Activated CD8-positive, alpha-beta T cell treated with anti-CD3 and anti-CD28 coated beads for 36 hours (primary cell): Measurements from ENCODE around the gene UBE4B. TPM values are rescaled to one million over a fixed set of nuclear protein-coding genes. Genes with fewer than 3 reads are reported as not detected.
"Not testable (repeated sequence)": the region's sequence is repeated elsewhere in the genome, so short reads cannot be mapped to it uniquely, and the experiment has no call there.

Experiments
- ATAC-seq: fragments of 200-7000 bp; cut with Tn5 transposase; one replicate; pipeline ENCODE4 v1.10.0; 2021; ENCODE audit warnings: mild to moderate bottlenecking, moderate library complexity
- CTCF ChIA-PET: fragments of 350-600 bp; sonication (Branson Sonifier 250); formaldehyde crosslinking; loops from one replicate; lab custom pipeline; 2021; ENCODE audit warnings: antibody characterized with exemption; lab: Charles Lee
- POLR2A ChIA-PET: fragments of 350-600 bp; sonication (Branson Sonifier 250); formaldehyde crosslinking; loops from one replicate; lab custom pipeline; 2021; ENCODE audit warnings: antibody characterized with exemption; lab: Charles Lee
- DNase-seq: peaks from one replicate; pipeline ENCODE4 v3.0.0-alpha.2; 2020
- H3K27ac Mint-ChIP-seq: one replicate; pipeline ENCODE4 v1.8.0; 2021; ENCODE audit warnings: mild to moderate bottlenecking, mixed read lengths
- H3K27me3 Mint-ChIP-seq: one replicate; pipeline ENCODE4 v1.8.0; 2021; ENCODE audit warnings: mixed read lengths
- H3K36me3 Mint-ChIP-seq: one replicate; pipeline ENCODE4 v1.8.0; 2021; ENCODE audit warnings: low read depth, mixed read lengths
- H3K4me1 Mint-ChIP-seq: one replicate; pipeline ENCODE4 v1.8.0; 2021; ENCODE audit warnings: low read depth, mixed read lengths
- H3K4me3 Mint-ChIP-seq: one replicate; pipeline ENCODE4 v1.8.0; 2021; ENCODE audit warnings: mild to moderate bottlenecking, moderate library complexity, mixed read lengths
- H3K9me3 Mint-ChIP-seq: one replicate; pipeline ENCODE4 v1.8.0; 2021; ENCODE audit warnings: mixed read lengths
- intact Hi-C: fragments of 100-400 bp; cut with micrococcal nuclease; formaldehyde crosslinking; loops from one replicate; pipeline ENCODE4 v1.10.0; 2022
- total RNA-seq, 2 experiments: library from RNA; stranded (reverse); gene quantifications; one replicate each; pipeline ENCODE4 v1.2.3, GENCODE V29; 2021
- TF ChIP-seq, protein P1 (sequence below): fragments of 200-600 bp; IDR thresholded peaks from one replicate; pipeline ENCODE4 v1.8.0; 2022; ENCODE audit warnings: antibody characterized with exemption, mild to moderate bottlenecking

Gene UBE4B
- total RNA-seq, 2 experiments from 2014 or later: 21.0 to 26.2 TPM

DNA sequence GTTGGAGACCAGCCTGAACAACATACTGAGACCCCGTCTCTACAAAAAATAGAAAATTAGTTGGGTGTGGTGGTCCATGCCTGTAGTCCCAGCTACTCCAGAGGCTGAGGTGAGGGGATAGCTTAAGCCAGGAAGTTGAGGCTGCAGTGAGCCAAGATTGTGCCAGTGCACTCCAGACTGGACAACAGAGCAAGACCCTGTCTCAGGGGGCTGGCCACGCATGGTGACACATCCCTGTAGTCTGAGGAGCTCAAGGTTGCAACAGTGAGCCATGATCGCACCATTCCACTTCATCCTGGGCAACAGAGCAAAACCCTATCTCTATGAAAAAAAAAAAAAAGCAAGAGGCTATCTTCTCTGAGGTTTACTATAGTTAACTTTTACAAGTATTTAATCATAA is 12.7 kb upstream of the UBE4B start:
- Mint-ChIP-seq H3K9me3 (no peaks in the 10 kb centered on the region), H3K27me3 (no peaks in the 10 kb centered on the region), H3K27ac (no peak overlapping the region), H3K4me1 (peaks cover 5% of the 10 kb centered on the region), H3K4me3 (no peak overlapping the region), H3K36me3 (no peaks in the 10 kb centered on the region)
- POLR2A ChIA-PET: interaction anchor here (0.7 kb wide), 1 partner anchor 111 kb away, joined by 4 read pairs; no protein-coding TSS in a partner anchor
- DNase-seq (no peak), ATAC-seq (no peak)
- CTCF ChIA-PET: no interaction called here
- intact Hi-C loops: no loop called here
- TF ChIP-seq, protein P1, sequence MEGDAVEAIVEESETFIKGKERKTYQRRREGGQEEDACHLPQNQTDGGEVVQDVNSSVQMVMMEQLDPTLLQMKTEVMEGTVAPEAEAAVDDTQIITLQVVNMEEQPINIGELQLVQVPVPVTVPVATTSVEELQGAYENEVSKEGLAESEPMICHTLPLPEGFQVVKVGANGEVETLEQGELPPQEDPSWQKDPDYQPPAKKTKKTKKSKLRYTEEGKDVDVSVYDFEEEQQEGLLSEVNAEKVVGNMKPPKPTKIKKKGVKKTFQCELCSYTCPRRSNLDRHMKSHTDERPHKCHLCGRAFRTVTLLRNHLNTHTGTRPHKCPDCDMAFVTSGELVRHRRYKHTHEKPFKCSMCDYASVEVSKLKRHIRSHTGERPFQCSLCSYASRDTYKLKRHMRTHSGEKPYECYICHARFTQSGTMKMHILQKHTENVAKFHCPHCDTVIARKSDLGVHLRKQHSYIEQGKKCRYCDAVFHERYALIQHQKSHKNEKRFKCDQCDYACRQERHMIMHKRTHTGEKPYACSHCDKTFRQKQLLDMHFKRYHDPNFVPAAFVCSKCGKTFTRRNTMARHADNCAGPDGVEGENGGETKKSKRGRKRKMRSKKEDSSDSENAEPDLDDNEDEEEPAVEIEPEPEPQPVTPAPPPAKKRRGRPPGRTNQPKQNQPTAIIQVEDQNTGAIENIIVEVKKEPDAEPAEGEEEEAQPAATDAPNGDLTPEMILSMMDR: no peak

DNA sequence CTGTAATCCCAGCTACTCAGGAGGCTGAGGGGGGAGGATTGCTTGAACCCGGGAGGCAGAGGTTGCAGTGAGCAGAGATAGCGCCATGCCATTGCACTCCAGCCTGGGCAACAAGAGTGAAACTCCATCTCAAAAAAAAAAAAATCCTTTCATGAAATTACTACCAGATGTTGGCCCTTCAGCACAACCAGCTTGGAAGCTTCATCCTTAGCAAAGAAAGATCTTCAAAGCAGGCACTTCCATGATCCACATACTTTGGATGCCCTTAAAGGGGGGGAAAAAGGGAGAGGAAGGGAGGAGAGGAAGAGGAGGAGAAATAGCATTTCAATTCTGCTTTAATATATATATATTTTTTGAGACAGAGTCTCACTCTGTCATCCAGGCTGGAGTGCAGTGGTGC is 12.1 kb upstream of the UBE4B start:
- H3K36me3 Mint-ChIP-seq, H3K27me3 Mint-ChIP-seq, DNase-seq, H3K27ac Mint-ChIP-seq, ATAC-seq, H3K4me1 Mint-ChIP-seq, CTCF ChIA-PET, intact Hi-C loops, H3K9me3 Mint-ChIP-seq, H3K4me3 Mint-ChIP-seq: not testable (repeated sequence)
- POLR2A ChIA-PET: interaction anchor here (0.7 kb wide), 1 partner anchor 110 kb away, joined by 4 read pairs; no protein-coding TSS in a partner anchor

DNA sequence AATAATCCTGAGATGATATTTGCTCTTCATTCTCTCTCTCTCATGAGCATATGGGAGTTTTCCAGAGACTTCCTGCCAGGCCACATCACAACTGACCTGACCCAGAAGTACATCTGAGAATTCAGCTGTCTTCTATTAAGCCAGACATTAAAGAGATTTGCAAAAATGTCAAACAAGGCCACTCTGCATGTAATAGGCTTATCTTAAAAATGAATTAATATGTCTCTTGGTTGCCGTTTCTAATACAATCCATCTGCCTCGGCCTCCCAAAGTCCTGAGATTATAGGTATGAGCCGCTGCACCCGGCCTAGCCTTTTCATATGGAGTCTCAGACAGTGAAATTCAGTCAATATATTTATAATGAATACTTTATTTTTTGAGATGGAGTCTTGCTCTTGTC is 10.8 kb upstream of the UBE4B start:
- H3K27me3 Mint-ChIP-seq, DNase-seq, H3K4me1 Mint-ChIP-seq, H3K4me3 Mint-ChIP-seq, H3K9me3 Mint-ChIP-seq, ATAC-seq, H3K36me3 Mint-ChIP-seq, H3K27ac Mint-ChIP-seq, CTCF ChIA-PET, intact Hi-C loops: not testable (repeated sequence)
- POLR2A ChIA-PET: interaction anchor here (0.6 kb wide), 1 partner anchor 72 kb away, joined by 3 read pairs; no protein-coding TSS in a partner anchor

DNA sequence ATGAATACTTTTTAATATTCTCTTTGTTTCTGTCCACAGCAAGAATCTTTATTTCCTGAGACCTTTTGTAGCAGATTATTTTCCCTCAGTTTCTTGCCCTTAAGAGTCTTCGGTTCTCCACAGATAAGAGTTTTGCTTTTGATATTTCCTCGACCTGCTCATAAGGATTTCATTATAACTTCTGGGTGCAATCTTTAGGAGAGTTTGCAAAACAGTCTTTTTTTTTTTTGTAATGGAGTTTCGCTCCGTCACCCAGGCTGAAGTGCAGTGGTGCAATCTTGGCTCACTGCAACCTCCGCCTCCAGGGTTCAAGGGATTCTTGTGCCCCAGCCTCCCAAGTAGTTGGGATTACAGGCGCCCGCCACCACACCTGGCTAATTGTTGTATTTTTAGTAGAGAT is 10.1 kb upstream of the UBE4B start:
- POLR2A ChIA-PET: no interaction called here
- intact Hi-C loops: no loop called here

DNA sequence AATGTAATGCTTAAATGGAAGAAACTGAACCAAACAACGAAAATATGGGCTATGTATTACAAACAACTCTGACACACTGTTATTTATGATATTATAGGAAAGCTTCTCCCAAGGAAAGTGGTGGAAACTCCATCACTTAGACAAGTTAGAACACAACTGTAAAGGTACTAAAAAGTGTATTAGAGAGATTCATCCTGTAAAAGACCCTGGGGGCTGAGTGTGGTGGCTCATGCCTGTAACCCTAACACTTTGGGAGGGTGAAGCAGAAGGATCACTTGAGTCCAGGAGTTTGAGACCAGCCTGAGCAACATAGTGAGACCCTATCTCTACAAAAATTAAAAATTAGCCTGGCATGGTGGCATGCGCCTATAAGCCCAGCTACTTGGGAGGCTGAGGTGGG is 7.4 kb upstream of the UBE4B start:
- Mint-ChIP-seq H3K36me3 (no peaks in the 10 kb centered on the region), H3K27ac (no peak overlapping the region), H3K27me3 (no peaks in the 10 kb centered on the region), H3K4me1 (no peaks in the 10 kb centered on the region), H3K9me3 (no peaks in the 10 kb centered on the region), H3K4me3 (no peak overlapping the region)
- intact Hi-C loops: no loop called here
- DNase-seq (no peak), ATAC-seq (no peak)
- ChIA-PET CTCF (interaction anchor here (0.8 to 0.9 kb wide), 2 partner anchors 9 to 36 kb away, joined by 3 read pairs; no protein-coding TSS in a partner anchor), POLR2A (no interaction called here)
- TF ChIP-seq, protein P1: no peak

More for the DNA sequence above, 10.1 kb upstream of the UBE4B start:
- no peak for ATAC-seq
- Mint-ChIP-seq H3K27me3 (no peaks in the 10 kb centered on the region), H3K4me1 (peaks cover 5% of the 10 kb centered on the region), H3K4me3 (no peak overlapping the region), H3K27ac (no peak overlapping the region), H3K36me3 (no peaks in the 10 kb centered on the region), H3K9me3 (no peaks in the 10 kb centered on the region)
- no peak for DNase-seq
- TF ChIP-seq, protein P1: no peak
- CTCF ChIA-PET: no interaction called here

DNA sequence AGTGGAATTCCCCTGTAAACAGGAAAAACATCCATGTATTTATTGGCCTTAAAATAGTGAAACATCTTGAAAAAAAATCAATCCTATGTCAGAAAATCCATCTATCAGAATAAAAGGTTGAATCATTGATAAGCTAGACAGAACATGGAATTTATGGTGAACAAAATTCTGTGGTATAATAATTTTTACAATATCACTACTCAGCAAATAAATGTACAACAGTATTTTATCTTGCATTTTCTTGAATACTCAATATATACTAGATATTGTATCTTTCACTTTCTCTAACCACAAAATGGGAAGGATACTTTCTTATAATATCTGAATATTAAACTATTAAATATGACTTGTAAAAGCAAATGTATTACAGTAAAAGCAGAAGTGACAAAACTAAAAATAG is 5.7 kb upstream of the UBE4B start:
- DNase-seq (no peak), ATAC-seq (no peak)
- POLR2A ChIA-PET: no interaction called here
- CTCF ChIA-PET: no interaction called here
- no peaks in the 10 kb centered on the region for H3K27me3 Mint-ChIP-seq
- H3K27ac Mint-ChIP-seq: no peak overlapping the region
- TF ChIP-seq, protein P1: no peak
- H3K4me3 Mint-ChIP-seq: no peak overlapping the region
- H3K4me1 Mint-ChIP-seq: peaks cover under 1% of the 10 kb centered on the region
- no peaks in the 10 kb centered on the region for H3K9me3 Mint-ChIP-seq
- H3K36me3 Mint-ChIP-seq: no peaks in the 10 kb centered on the region
- intact Hi-C loops: no loop called here

DNA sequence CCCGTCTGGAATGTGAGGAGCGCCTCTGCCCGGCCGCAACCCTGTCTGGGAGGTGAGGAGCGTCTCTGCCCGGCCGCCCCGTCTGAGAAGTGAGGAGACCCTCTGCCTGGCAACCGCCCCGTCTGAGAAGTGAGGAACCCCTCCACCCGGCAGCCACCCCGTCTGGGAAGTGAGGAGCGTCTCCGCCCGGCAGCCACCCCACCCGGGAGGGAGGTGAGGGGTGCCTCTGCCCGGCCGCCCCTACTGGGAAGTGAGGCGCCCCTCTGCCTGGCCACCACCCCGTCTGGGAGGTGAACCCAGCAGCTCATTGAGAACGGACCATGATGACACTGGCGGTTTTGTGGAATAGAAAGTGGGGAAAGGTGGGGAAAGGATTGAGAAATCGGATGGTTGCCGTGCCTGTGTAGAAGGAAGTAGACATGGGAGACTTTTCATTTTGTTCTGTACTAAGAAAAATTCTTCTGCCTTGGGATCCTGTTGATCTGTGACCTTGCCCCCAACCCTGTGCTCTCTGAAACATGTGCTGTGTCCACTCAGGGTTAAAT is 3.7 kb upstream of the UBE4B start:
- H3K4me1 Mint-ChIP-seq, intact Hi-C loops, POLR2A ChIA-PET, H3K27me3 Mint-ChIP-seq, H3K9me3 Mint-ChIP-seq, H3K4me3 Mint-ChIP-seq, H3K36me3 Mint-ChIP-seq, CTCF ChIA-PET, H3K27ac Mint-ChIP-seq, DNase-seq, ATAC-seq: not testable (repeated sequence)
